Measurements from ENCODE around the gene DCLK3. TPM values are rescaled to one million over a fixed set of nuclear protein-coding genes. Genes with fewer than 3 reads are reported as not detected.
A peak's percentile ranks its signal among the peaks of the same experiment; 100 is the strongest.

DCLK3 gene
- total RNA-seq, 1 donor from 2014 or later = 0.10 TPM

- no peak for DNase-seq (ENCODE audit: extremely low spot score, unreplicated experiment)
- Mint-ChIP-seq H3K4me3 (no peak overlapping the region), H3K9me3 (no peaks in the 10 kb centered on the region), H3K36me3 (no peaks in the 10 kb centered on the region), H3K27ac (no peak overlapping the region), H3K4me1 (ENCODE audit: unreplicated experiment) (no peaks in the 10 kb centered on the region), H3K27me3 (peaks cover 31% of the 10 kb centered on the region)
- no peak for TF ChIP-seq CTCF (conservative IDR thresholded peaks at IDR 0.05)
These were observed 13.0 kb downstream of the DCLK3 start for GRCh38 chr3:36751326-36751725.

GRCh38 chr3:36750737-36751136 lies 13.6 kb downstream of the DCLK3 start:
- DNase-seq (ENCODE audit: extremely low spot score, unreplicated experiment) = no peak
- H3K27me3 Mint-ChIP-seq = peaks cover 28% of the 10 kb centered on the region
- H3K36me3 Mint-ChIP-seq = no peaks in the 10 kb centered on the region
- no peak overlapping the region for H3K27ac Mint-ChIP-seq
- no peaks in the 10 kb centered on the region for H3K9me3 Mint-ChIP-seq
- no peak for TF ChIP-seq CTCF (conservative IDR thresholded peaks at IDR 0.05)
- no peak overlapping the region for H3K4me3 Mint-ChIP-seq
- no peaks in the 10 kb centered on the region for H3K4me1 Mint-ChIP-seq (ENCODE audit: unreplicated experiment)

- Mint-ChIP-seq H3K9me3 (no peaks in the 10 kb centered on the region), H3K4me1 (ENCODE audit: unreplicated experiment) (no peaks in the 10 kb centered on the region), H3K36me3 (no peaks in the 10 kb centered on the region), H3K27ac (no peak overlapping the region), H3K27me3 (peaks cover 31% of the 10 kb centered on the region), H3K4me3 (no peak overlapping the region)
- no peak for DNase-seq (ENCODE audit: extremely low spot score, unreplicated experiment)
- TF ChIP-seq CTCF (conservative IDR thresholded peaks at IDR 0.05) = no peak
These were observed 19.6 kb downstream of the DCLK3 start for GRCh38 chr3:36744763-36745162.

GRCh38 chr3:36743826-36744225 lies 20.5 kb downstream of the DCLK3 start:
- H3K9me3 Mint-ChIP-seq = no peaks in the 10 kb centered on the region
- H3K27ac Mint-ChIP-seq = no peak overlapping the region
- no peak for TF ChIP-seq CTCF (conservative IDR thresholded peaks at IDR 0.05)
- no peaks in the 10 kb centered on the region for H3K4me1 Mint-ChIP-seq (ENCODE audit: unreplicated experiment)
- DNase-seq (ENCODE audit: extremely low spot score, unreplicated experiment) = no peak
- no peaks in the 10 kb centered on the region for H3K36me3 Mint-ChIP-seq
- peaks cover 28% of the 10 kb centered on the region for H3K27me3 Mint-ChIP-seq
- H3K4me3 Mint-ChIP-seq = no peak overlapping the region

GRCh38 chr3:36741285-36741684 lies 23.1 kb downstream of the DCLK3 start:
- no peak overlapping the region for H3K4me3 Mint-ChIP-seq
- peak; percentile 43 for TF ChIP-seq CTCF (conservative IDR thresholded peaks at IDR 0.05)
- DNase-seq (ENCODE audit: extremely low spot score, unreplicated experiment) = no peak
- H3K4me1 Mint-ChIP-seq (ENCODE audit: unreplicated experiment) = no peaks in the 10 kb centered on the region
- no peaks in the 10 kb centered on the region for H3K36me3 Mint-ChIP-seq
- no peak overlapping the region for H3K27ac Mint-ChIP-seq
- no peaks in the 10 kb centered on the region for H3K9me3 Mint-ChIP-seq
- H3K27me3 Mint-ChIP-seq = peaks cover 29% of the 10 kb centered on the region

- no peaks in the 10 kb centered on the region for H3K9me3 Mint-ChIP-seq
- no peak overlapping the region for H3K27ac Mint-ChIP-seq
- peaks cover 27% of the 10 kb centered on the region for H3K27me3 Mint-ChIP-seq
- no peaks in the 10 kb centered on the region for H3K36me3 Mint-ChIP-seq
- DNase-seq (ENCODE audit: extremely low spot score, unreplicated experiment) = no peak
- no peaks in the 10 kb centered on the region for H3K4me1 Mint-ChIP-seq (ENCODE audit: unreplicated experiment)
- no peak overlapping the region for H3K4me3 Mint-ChIP-seq
- TF ChIP-seq CTCF (conservative IDR thresholded peaks at IDR 0.05) = no peak
These were observed 23.6 kb downstream of the DCLK3 start for GRCh38 chr3:36740787-36741186.

All from type B pancreatic cell (in vitro differentiated cells).